HG03039 (cell line): ENCODE measurements around the gene VPS4A.
"Not testable (repeated sequence)": the region's sequence is repeated elsewhere in the genome, so short reads cannot be mapped to it uniquely, and the experiment has no call there.

Experiments
- ATAC-seq: cut with Tn5 transposase; IDR thresholded peaks from one replicate; pipeline ENCODE4 v1.9.1; 2021; ENCODE audit warnings: mild to moderate bottlenecking, moderate library complexity; ENCODE audit not compliant: unreplicated experiment

VPS4A gene

GRCh38 chr16:69310653-69311532 is at the start of gene VPS4A:
Gene VPS4A, plus strand, starts transcription at chr16:69311350. Its CDS starts 162 bp downstream, at chr16:69311512.
- ATAC-seq: peak; percentile 91

- no peak for ATAC-seq
Observed at GRCh38 chr16:69266334-69267063, 44.7 kb upstream of the VPS4A start.

GRCh38 chr16:69267633-69268032 is 43.5 kb upstream of the VPS4A start:
- ATAC-seq: no peak

GRCh38 chr16:69270395-69270794 is 40.8 kb upstream of the VPS4A start:
- ATAC-seq: no peak

- ATAC-seq: no peak
Observed at GRCh38 chr16:69270831-69271230, 40.3 kb upstream of the VPS4A start.

GRCh38 chr16:69273009-69273408 is 38.1 kb upstream of the VPS4A start:
- ATAC-seq: no peak

- no peak for ATAC-seq
Observed at GRCh38 chr16:69274699-69275235, 36.4 kb upstream of the VPS4A start.

- no peak for ATAC-seq
Observed at GRCh38 chr16:69276148-69277115, 34.7 kb upstream of the VPS4A start.

GRCh38 chr16:69277413-69277812 is 33.7 kb upstream of the VPS4A start:
- no peak for ATAC-seq

- ATAC-seq: no peak
Observed at GRCh38 chr16:69283851-69284250, 27.3 kb upstream of the VPS4A start.

- ATAC-seq: no peak
Observed at GRCh38 chr16:69285240-69285639, 25.9 kb upstream of the VPS4A start.

- ATAC-seq: no peak
Observed at GRCh38 chr16:69286941-69287713, 24.0 kb upstream of the VPS4A start.

- not testable (repeated sequence) for ATAC-seq
Observed at GRCh38 chr16:69291657-69292056, 19.5 kb upstream of the VPS4A start.

- ATAC-seq: no peak
Observed at GRCh38 chr16:69293401-69293800, 17.7 kb upstream of the VPS4A start.

GRCh38 chr16:69294051-69294450 is 17.1 kb upstream of the VPS4A start:
- no peak for ATAC-seq

GRCh38 chr16:69296771-69297170 is 14.4 kb upstream of the VPS4A start:
- ATAC-seq: not testable (repeated sequence)

- no peak for ATAC-seq
Observed at GRCh38 chr16:69298261-69298660, 12.9 kb upstream of the VPS4A start.

- no peak for ATAC-seq
Observed at GRCh38 chr16:69301187-69301586, 10.0 kb upstream of the VPS4A start.

- no peak for ATAC-seq
Observed at GRCh38 chr16:69301861-69302260, 9.3 kb upstream of the VPS4A start.

- no peak for ATAC-seq
Observed at GRCh38 chr16:69302301-69302700, 8.8 kb upstream of the VPS4A start.
